Measurements from ENCODE around the gene ARID3B.

The ARID3B gene

DNA sequence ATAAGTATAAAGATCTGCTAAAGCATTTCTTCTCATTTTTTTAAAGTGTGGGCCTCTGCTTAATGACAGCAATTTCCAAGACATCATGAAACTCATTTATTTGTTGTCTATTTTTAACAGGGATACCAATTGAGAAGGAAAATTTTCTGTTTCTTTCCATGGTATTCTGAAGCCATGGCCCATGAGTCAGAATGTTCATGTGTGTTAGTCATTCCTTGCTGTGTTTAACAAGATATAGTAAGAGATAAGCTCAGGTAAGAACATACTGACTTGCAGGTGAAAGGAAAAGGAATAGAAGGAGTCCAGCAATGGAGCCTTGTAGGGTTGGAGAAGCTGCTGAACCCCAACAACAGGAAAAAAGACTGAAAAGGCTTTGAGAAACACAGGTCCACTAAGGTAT, 17.0 kb upstream of the ARID3B start:
- no peak for TF ChIP-seq ZNF274 (IDR thresholded peaks at IDR 0.05; ENCODE audit: low read depth, low read length)
- no peak overlapping the region for H3K4me3 ChIP-seq (ENCODE audit: low read length)

DNA sequence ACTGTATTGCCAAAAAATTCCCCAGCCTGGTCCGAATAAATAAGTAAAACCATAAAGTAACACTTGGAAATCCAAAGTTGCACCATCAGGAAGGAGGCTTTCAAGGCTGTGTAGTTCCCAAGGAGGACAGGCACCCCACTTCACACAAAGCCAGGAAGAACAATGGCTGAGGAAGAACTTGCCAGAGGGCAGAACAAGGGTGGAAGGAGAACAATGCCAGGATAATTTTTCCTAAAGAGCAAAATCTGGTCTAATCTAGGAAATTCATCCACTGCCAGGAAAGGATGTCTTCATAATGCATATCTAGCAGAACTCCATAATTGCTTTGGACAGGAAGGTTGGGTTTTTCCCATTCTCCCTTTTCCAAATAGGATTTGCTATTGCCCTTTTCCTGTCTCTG, 15.7 kb upstream of the ARID3B start:
- no peak overlapping the region for H3K4me3 ChIP-seq (ENCODE audit: low read length)
- no peak for TF ChIP-seq ZNF274 (IDR thresholded peaks at IDR 0.05; ENCODE audit: low read depth, low read length)

GRCh38 chr15:74525945-74526344, 15.1 kb upstream of the ARID3B start:
- H3K4me3 ChIP-seq (ENCODE audit: low read length) = no peak overlapping the region
- no peak for TF ChIP-seq ZNF274 (IDR thresholded peaks at IDR 0.05; ENCODE audit: low read depth, low read length)

- no peak for TF ChIP-seq ZNF274 (IDR thresholded peaks at IDR 0.05; ENCODE audit: low read depth, low read length)
- no peak overlapping the region for H3K4me3 ChIP-seq (ENCODE audit: low read length)
Measured at GRCh38 chr15:74528876-74529275, 12.1 kb upstream of the ARID3B start.

- H3K4me3 ChIP-seq (ENCODE audit: low read length) = no peak overlapping the region
- TF ChIP-seq ZNF274 (IDR thresholded peaks at IDR 0.05; ENCODE audit: low read depth, low read length) = no peak
Measured at GRCh38 chr15:74529921-74530320, 11.1 kb upstream of the ARID3B start.

GRCh38 chr15:74530771-74531143, 10.3 kb upstream of the ARID3B start:
- H3K4me3 ChIP-seq (ENCODE audit: low read length) = no peak overlapping the region

DNA sequence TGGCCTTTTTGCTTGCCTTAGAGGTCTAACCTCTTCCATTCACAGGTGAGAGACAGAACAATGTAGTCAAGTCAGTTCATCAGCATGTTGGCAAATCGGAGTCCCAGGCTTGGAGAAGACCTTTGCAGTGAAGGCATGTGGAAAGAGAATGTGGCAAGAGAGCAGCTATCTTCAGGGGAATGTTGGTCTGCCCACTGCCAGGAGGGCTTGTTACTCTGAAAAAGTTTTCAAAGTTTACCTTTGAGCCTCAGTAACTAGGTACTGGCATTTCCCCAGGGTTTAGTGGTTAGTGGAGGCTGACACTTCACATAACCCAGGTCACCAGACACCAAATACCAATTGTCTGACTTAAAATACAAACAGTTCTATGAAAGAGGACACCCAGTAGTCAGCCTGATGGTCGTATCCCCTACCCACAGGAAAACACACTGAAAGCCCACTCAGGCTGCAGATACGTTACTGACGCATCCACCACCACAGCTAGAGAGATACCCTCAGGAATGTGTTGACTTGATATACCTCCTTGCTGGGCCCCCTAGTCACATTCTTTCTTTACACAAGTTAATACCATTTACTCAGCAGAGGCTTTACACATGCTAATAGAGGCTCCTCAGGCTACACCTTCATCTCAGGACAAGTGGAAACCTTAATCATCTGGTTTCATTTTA, 9.7 kb upstream of the ARID3B start:
- H3K4me3 ChIP-seq (ENCODE audit: low read length) = no peak overlapping the region
- TF ChIP-seq ZNF274 (IDR thresholded peaks at IDR 0.05; ENCODE audit: low read depth, low read length) = no peak

More at GRCh38 chr15:74530771-74531143, 10.3 kb upstream of the ARID3B start:
- TF ChIP-seq ZNF274 (IDR thresholded peaks at IDR 0.05; ENCODE audit: low read depth, low read length) = no peak

- TF ChIP-seq ZNF274 (IDR thresholded peaks at IDR 0.05; ENCODE audit: low read depth, low read length) = no peak
- no peak overlapping the region for H3K4me3 ChIP-seq (ENCODE audit: low read length)
Measured at GRCh38 chr15:74535388-74536084, 5.5 kb upstream of the ARID3B start.

DNA sequence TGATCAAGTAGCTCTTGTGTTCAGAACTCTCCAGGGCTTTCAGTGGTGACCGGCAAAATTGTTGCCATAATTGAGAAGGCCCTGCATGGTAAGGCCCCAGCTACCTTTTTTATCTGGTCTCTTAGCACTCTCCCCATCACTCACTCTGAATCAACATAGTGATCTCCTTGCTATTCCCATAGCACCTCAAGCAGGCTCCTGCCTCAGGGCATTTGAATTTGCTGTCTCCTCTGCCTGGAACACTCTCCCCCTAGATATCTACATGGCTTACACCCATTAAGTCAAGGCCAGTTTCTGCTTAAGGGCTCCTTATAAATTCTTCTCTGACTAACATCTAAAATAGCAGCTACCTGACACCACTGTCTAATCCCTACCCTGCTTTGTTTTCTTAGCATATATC, 3.3 kb upstream of the ARID3B start:
- no peak overlapping the region for H3K4me3 ChIP-seq (ENCODE audit: low read length)
- no peak for TF ChIP-seq ZNF274 (IDR thresholded peaks at IDR 0.05; ENCODE audit: low read depth, low read length)

DNA sequence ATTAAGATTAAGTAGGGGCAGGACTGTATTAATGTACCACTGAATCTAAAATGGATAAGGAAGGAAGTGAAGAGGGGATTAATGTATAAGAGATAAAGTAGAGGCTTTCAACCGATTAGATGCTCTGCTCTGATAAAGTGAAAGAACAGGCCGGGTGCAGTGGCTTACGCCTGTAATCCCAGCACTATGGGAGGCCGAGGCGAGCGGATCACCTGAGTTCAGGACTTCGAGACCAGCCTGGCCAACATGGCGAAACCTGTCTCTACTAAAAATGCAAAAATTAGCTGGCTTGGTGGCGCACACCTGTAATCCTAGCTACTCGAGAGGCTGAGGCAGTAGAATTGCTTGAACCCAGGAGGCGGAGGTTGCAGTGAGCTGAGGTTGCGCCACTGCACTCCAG, 1.5 kb upstream of the ARID3B start:
- peak overlapping the region; percentile 94; the same call in 1 of the 2 replicates for H3K4me3 ChIP-seq (ENCODE audit: low read length)

- TF ChIP-seq ZNF274 (IDR thresholded peaks at IDR 0.05; ENCODE audit: low read depth, low read length) = no peak
- H3K4me3 ChIP-seq (ENCODE audit: low read length) = peak overlapping the region; percentile 94
Measured at GRCh38 chr15:74540161-74540760, 759 bp upstream of the ARID3B start.

DNA sequence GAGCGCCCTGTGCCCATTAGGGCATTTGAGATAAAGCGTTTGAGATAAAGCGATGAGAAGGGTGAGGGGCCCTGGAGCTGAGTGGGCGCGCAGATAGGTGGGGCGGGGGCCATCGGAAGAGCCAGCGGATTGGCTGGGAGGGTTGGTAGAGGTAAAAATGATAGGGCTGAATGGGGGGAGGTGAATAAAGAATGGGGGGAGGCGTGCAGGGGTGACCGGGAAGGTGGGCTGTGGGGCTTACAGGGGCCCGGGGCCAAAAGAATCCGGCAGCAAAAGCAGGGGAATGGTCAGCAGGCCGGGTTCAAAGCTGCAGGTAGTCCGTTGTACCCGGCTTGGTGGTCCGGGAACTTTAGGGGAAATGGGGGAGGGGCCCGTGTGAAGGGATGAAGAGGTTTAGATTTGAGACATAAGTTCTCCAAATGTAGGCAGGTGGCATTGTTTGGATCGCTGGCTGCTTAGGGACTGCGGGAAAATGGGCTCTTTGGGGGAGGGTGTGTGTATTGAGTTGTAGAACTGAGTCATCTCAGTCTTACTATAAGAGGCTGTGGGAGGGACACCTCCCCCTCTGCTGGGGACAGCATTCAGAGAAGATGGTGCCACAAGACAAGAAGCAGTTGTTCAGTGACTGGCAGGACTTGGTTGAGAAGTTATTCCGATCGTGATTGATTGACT, 610 bp downstream of the ARID3B start:
- H3K4me3 ChIP-seq (ENCODE audit: low read length) = peak overlapping the region; percentile 80
- no peak for TF ChIP-seq ZNF274 (IDR thresholded peaks at IDR 0.05; ENCODE audit: low read depth, low read length)

- TF ChIP-seq ZNF274 (IDR thresholded peaks at IDR 0.05; ENCODE audit: low read depth, low read length) = no peak
- H3K4me3 ChIP-seq (ENCODE audit: low read length) = peak overlapping the region; percentile 80
Measured at GRCh38 chr15:74542166-74543042, 1.4 kb downstream of the ARID3B start.

- TF ChIP-seq ZNF274 (IDR thresholded peaks at IDR 0.05; ENCODE audit: low read depth, low read length) = no peak
- H3K4me3 ChIP-seq (ENCODE audit: low read length) = peak overlapping the region; percentile 80
Measured at GRCh38 chr15:74543043-74543422, 2.0 kb downstream of the ARID3B start.
